ENCODE results near the gene IGSF22. TPM values are rescaled to one million over a fixed set of nuclear protein-coding genes. Genes with fewer than 3 reads are reported as not detected.
A peak's percentile ranks its signal among the peaks of the same experiment; 100 is the strongest.

The IGSF22 gene
- total RNA-seq, 1 experiment from 2014 or later: 0.52 TPM

DNA sequence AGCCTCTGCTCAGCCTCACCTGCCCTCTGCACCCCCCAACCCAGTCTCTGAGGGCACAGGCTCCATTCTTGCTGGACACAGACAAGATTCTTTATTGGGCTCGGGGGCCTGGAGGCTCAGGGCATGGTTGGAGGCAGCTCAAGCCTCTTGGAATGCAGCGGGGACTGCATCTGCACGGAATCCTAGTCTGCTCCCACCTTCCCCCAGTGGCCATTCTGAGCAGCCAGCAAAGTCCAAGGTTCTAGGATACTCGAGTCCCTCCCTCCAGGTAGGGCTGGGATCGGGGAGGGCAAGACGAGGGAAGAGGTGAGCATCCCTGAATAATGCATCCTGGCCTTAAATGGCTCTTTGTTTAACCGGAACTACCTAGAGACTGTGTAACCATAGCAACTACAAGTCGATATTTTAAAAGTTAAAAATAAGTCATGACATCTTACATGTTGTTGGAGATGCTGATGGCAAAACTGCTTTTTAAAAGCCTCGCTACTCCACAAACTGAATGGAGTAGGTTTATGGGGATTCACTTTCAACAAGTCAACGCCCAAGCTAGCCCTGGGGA lies 10.7 kb upstream of the IGSF22 start:
- CTCF ChIA-PET: interaction anchor here (0.5 to 2.6 kb wide), 6 partner anchors 9 to 196 kb away, joined by 3 to 14 read pairs (median 5); partner anchors contain the start of gene IGSF22
- no peak for TF ChIP-seq JAZF1 (CRISPR knock-in tag; IDR thresholded peaks at IDR 0.05)
- TF ChIP-seq ZBTB43 (CRISPR knock-in tag; IDR thresholded peaks at IDR 0.05): no peak
- TF ChIP-seq ZNF138 (CRISPR knock-in tag; conservative IDR thresholded peaks at IDR 0.05): no peak
- no peak for TF ChIP-seq NFYB (CRISPR knock-in tag; conservative IDR thresholded peaks at IDR 0.05; ENCODE audit: low read depth)
- no peak for TF ChIP-seq NFE2L1 (CRISPR knock-in tag; IDR thresholded peaks at IDR 0.05)
- TF ChIP-seq FOXP1 (CRISPR knock-in tag; IDR thresholded peaks at IDR 0.05; ENCODE audit: borderline replicate concordance): no peak
- TF ChIP-seq IRF2 (CRISPR knock-in tag; IDR thresholded peaks at IDR 0.05; ENCODE audit: borderline replicate concordance, low read depth): no peak
- no peak for TF ChIP-seq RORB (CRISPR knock-in tag; IDR thresholded peaks at IDR 0.05)
- TF ChIP-seq GABPB1 (CRISPR knock-in tag; IDR thresholded peaks at IDR 0.05): no peak
- TF ChIP-seq PRRX2 (CRISPR knock-in tag; IDR thresholded peaks at IDR 0.05): no peak
- TF ChIP-seq GRHL2 (CRISPR knock-in tag; IDR thresholded peaks at IDR 0.05; ENCODE audit: insufficient replicate concordance, severe bottlenecking): no peak
- TF ChIP-seq CTCF (IDR thresholded peaks at IDR 0.05): no peak
- no peak for TF ChIP-seq ZNF263 (CRISPR knock-in tag; IDR thresholded peaks at IDR 0.05; ENCODE audit: low read depth)
- no peak for TF ChIP-seq ERG (CRISPR knock-in tag; IDR thresholded peaks at IDR 0.05)
- no peak overlapping the region for H3K4me3 Mint-ChIP-seq
- DNase-seq (ENCODE audit: low spot score): peak; percentile 41
- no peaks in the 10 kb centered on the region for H3K9me3 Mint-ChIP-seq
- H3K4me1 Mint-ChIP-seq: no peaks in the 10 kb centered on the region
- POLR2A ChIA-PET: no interaction called here
- peak; percentile 82 for ATAC-seq
- no peaks in the 10 kb centered on the region for H3K36me3 Mint-ChIP-seq
- H3K27ac Mint-ChIP-seq: no peak overlapping the region
- no peaks in the 10 kb centered on the region for H3K27me3 Mint-ChIP-seq (ENCODE audit: low read depth)

DNA sequence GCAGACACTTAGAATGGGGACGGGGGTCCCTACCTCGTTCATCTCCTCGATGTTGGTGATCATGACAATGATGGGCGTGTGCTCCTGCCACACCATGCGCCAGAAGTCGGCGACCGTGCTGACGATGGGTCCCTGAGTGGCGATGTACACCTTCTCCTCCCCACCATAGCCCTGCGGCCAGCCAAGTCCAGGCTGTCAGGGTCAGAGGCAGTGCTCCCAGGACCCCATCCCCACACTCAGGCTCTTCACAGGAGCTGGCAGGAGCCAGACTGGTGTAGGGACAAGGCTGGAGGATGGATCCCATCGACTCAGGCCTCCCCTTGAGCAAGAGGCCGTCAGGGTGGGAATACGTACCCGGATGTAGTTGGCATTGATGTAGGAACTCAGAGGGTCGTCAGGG lies 7.2 kb upstream of the IGSF22 start:
- POLR2A ChIA-PET: no interaction called here
- TF ChIP-seq JUN (CRISPR knock-in tag; IDR thresholded peaks at IDR 0.05) (no peak), ZNF219 (CRISPR knock-in tag; IDR thresholded peaks at IDR 0.05; ENCODE audit: borderline replicate concordance) (no peak), E2F1 (CRISPR knock-in tag; IDR thresholded peaks at IDR 0.05) (no peak), ESRRA (CRISPR knock-in tag; IDR thresholded peaks at IDR 0.05; ENCODE audit: borderline replicate concordance) (no peak), IRF2 (CRISPR knock-in tag; IDR thresholded peaks at IDR 0.05; ENCODE audit: borderline replicate concordance, low read depth) (no peak), TEAD1 (CRISPR knock-in tag; IDR thresholded peaks at IDR 0.05) (no peak), ZNF423 (CRISPR knock-in tag; IDR thresholded peaks at IDR 0.05) (no peak), ZNF121 (CRISPR knock-in tag; IDR thresholded peaks at IDR 0.05) (no peak), NR2C2 (CRISPR knock-in tag; IDR thresholded peaks at IDR 0.05) (no peak), SOX15 (CRISPR knock-in tag; IDR thresholded peaks at IDR 0.05) (no peak), ATF6 (CRISPR knock-in tag; IDR thresholded peaks at IDR 0.05) (no peak), AR (CRISPR knock-in tag; IDR thresholded peaks at IDR 0.05) (no peak)
- Mint-ChIP-seq H3K27me3 (ENCODE audit: low read depth) (no peaks in the 10 kb centered on the region), H3K9me3 (no peaks in the 10 kb centered on the region), H3K4me3 (no peak overlapping the region), H3K4me1 (0 out of 2 replicates have a peak, but pooled peaks cover 2% of the 10 kb centered on the region), H3K36me3 (no peaks in the 10 kb centered on the region), H3K27ac (no peak overlapping the region)
- ATAC-seq (no peak), DNase-seq (ENCODE audit: low spot score) (no peak)
- CTCF ChIA-PET: interaction anchor here (1.1 to 1.8 kb wide), 2 partner anchors 11 kb away, joined by 5 to 7 read pairs; no protein-coding TSS in a partner anchor
